ENCODE data around the gene TEX53.

The TEX53 gene

GRCh38 chr9:114669961-114670360 lies 12.4 kb upstream of the TEX53 start:
- Histone ChIP-seq H2AFZ (ENCODE audit: low read length) (no peak overlapping the region), H3K79me2 (ENCODE audit: low read length) (no peaks in the 10 kb centered on the region), H3K9ac (ENCODE audit: low read length) (no peak overlapping the region), H3K4me3 (ENCODE audit: low read length) (no peak overlapping the region), H3F3A (ENCODE audit: insufficient read depth, low read length) (no peaks in the 10 kb centered on the region), H3K9me3 (replicated peaks; ENCODE audit: insufficient read depth, low read length) (no peaks in the 10 kb centered on the region), H3K36me3 (replicated peaks; ENCODE audit: insufficient read depth, low read length) (no peaks in the 10 kb centered on the region), H3K27me3 (replicated peaks; ENCODE audit: insufficient read depth, low read length) (no peaks in the 10 kb centered on the region), H3K27ac (ENCODE audit: low read length) (no peak overlapping the region), H3K4me2 (ENCODE audit: low read depth, low read length) (no peak overlapping the region), H4K20me1 (ENCODE audit: insufficient read depth, low read length) (no peaks in the 10 kb centered on the region), H3K4me1 (ENCODE audit: low read length) (no peaks in the 10 kb centered on the region), H3K9me2 (replicated peaks; ENCODE audit: insufficient read depth, low read length) (no peaks in the 10 kb centered on the region)
- DNase-seq = no peak
- TF ChIP-seq CTCF (IDR thresholded peaks at IDR 0.05; ENCODE audit: low read length) = no peak
- no peak for TF ChIP-seq EZH2 (optimal IDR thresholded peaks at IDR 0.05; ENCODE audit: low read depth, low read length)
- TF ChIP-seq EZH2phosphoT487 (IDR thresholded peaks at IDR 0.05; ENCODE audit: low read length) = no peak

GRCh38 chr9:114668146-114668545 lies 10.5 kb upstream of the TEX53 start:
- DNase-seq = no peak
- no peak overlapping the region for H3K27ac ChIP-seq (ENCODE audit: low read length)
- no peak for TF ChIP-seq EZH2 (optimal IDR thresholded peaks at IDR 0.05; ENCODE audit: low read depth, low read length)
- no peak for TF ChIP-seq EZH2phosphoT487 (IDR thresholded peaks at IDR 0.05; ENCODE audit: low read length)
- TF ChIP-seq CTCF (IDR thresholded peaks at IDR 0.05; ENCODE audit: low read length) = no peak
- no peak overlapping the region for H3K4me2 ChIP-seq (ENCODE audit: low read depth, low read length)
- H2AFZ ChIP-seq (ENCODE audit: low read length) = no peak overlapping the region
- no peaks in the 10 kb centered on the region for H3K9me2 ChIP-seq (replicated peaks; ENCODE audit: insufficient read depth, low read length)
- H3K27me3 ChIP-seq (replicated peaks; ENCODE audit: insufficient read depth, low read length) = no peaks in the 10 kb centered on the region
- no peak overlapping the region for H3K9ac ChIP-seq (ENCODE audit: low read length)
- H3K4me3 ChIP-seq (ENCODE audit: low read length) = no peak overlapping the region
- no peaks in the 10 kb centered on the region for H3K79me2 ChIP-seq (ENCODE audit: low read length)
- no peaks in the 10 kb centered on the region for H3K9me3 ChIP-seq (replicated peaks; ENCODE audit: insufficient read depth, low read length)
- no peaks in the 10 kb centered on the region for H3F3A ChIP-seq (ENCODE audit: insufficient read depth, low read length)
- H4K20me1 ChIP-seq (ENCODE audit: insufficient read depth, low read length) = no peaks in the 10 kb centered on the region
- no peaks in the 10 kb centered on the region for H3K4me1 ChIP-seq (ENCODE audit: low read length)
- no peaks in the 10 kb centered on the region for H3K36me3 ChIP-seq (replicated peaks; ENCODE audit: insufficient read depth, low read length)

- H3K4me1 ChIP-seq (ENCODE audit: low read length) = no peaks in the 10 kb centered on the region
- no peak for TF ChIP-seq EZH2 (optimal IDR thresholded peaks at IDR 0.05; ENCODE audit: low read depth, low read length)
- TF ChIP-seq CTCF (IDR thresholded peaks at IDR 0.05; ENCODE audit: low read length) = no peak
- TF ChIP-seq EZH2phosphoT487 (IDR thresholded peaks at IDR 0.05; ENCODE audit: low read length) = no peak
Observed at GRCh38 chr9:114666851-114667250, 9.2 kb upstream of the TEX53 start.

More at GRCh38 chr9:114666851-114667250, 9.2 kb upstream of the TEX53 start:
- Histone ChIP-seq H3K4me2 (ENCODE audit: low read depth, low read length) (no peak overlapping the region), H3K9me2 (replicated peaks; ENCODE audit: insufficient read depth, low read length) (no peaks in the 10 kb centered on the region), H3K79me2 (ENCODE audit: low read length) (no peaks in the 10 kb centered on the region), H3K36me3 (replicated peaks; ENCODE audit: insufficient read depth, low read length) (no peaks in the 10 kb centered on the region), H3K9me3 (replicated peaks; ENCODE audit: insufficient read depth, low read length) (no peaks in the 10 kb centered on the region), H3K27me3 (replicated peaks; ENCODE audit: insufficient read depth, low read length) (no peaks in the 10 kb centered on the region), H3K4me3 (ENCODE audit: low read length) (no peak overlapping the region), H4K20me1 (ENCODE audit: insufficient read depth, low read length) (no peaks in the 10 kb centered on the region), H3K9ac (ENCODE audit: low read length) (no peak overlapping the region), H3K27ac (ENCODE audit: low read length) (no peak overlapping the region), H3F3A (ENCODE audit: insufficient read depth, low read length) (no peaks in the 10 kb centered on the region), H2AFZ (ENCODE audit: low read length) (no peak overlapping the region)
- no peak for DNase-seq
